ENCODE results near the gene ECEL1. TPM values are rescaled to one million over a fixed set of nuclear protein-coding genes. Genes with fewer than 3 reads are reported as not detected.
"Not testable (repeated sequence)": the region's sequence is repeated elsewhere in the genome, so short reads cannot be mapped to it uniquely, and the experiment has no call there.

Gene ECEL1
- total RNA-seq, 1 donor from 2014 or later: not detected

- Histone ChIP-seq H3K36me3 (ENCODE audit: control insufficient read depth, insufficient read depth, low read length) (no peaks in the 10 kb centered on the region), H3K27me3 (ENCODE audit: control insufficient read depth, insufficient read depth, low read length) (no peaks in the 10 kb centered on the region), H3K4me3 (ENCODE audit: low read depth, low read length) (no peak overlapping the region)
- DNase-seq (ENCODE audit: low read depth) (peak; percentile 58), FAIRE-seq (no peak)
- peak; percentile 90 for TF ChIP-seq CTCF (IDR thresholded peaks at IDR 0.05; ENCODE audit: insufficient read depth, low read length, severe bottlenecking)
Observed at GRCh38 chr2:232444409-232445148, 43.1 kb downstream of the ECEL1 start.

GRCh38 chr2:232443669-232444408 lies 43.8 kb downstream of the ECEL1 start:
- not testable (repeated sequence) for H3K36me3 ChIP-seq (ENCODE audit: control insufficient read depth, insufficient read depth, low read length); FAIRE-seq; DNase-seq (ENCODE audit: low read depth); H3K27me3 ChIP-seq (ENCODE audit: control insufficient read depth, insufficient read depth, low read length); H3K4me3 ChIP-seq (ENCODE audit: low read depth, low read length)

- DNase-seq (ENCODE audit: low read depth); FAIRE-seq; H3K27me3 ChIP-seq (ENCODE audit: control insufficient read depth, insufficient read depth, low read length); H3K36me3 ChIP-seq (ENCODE audit: control insufficient read depth, insufficient read depth, low read length); H3K4me3 ChIP-seq (ENCODE audit: low read depth, low read length): not testable (repeated sequence)
Observed at GRCh38 chr2:232443047-232443446, 44.6 kb downstream of the ECEL1 start.

- not testable (repeated sequence) for DNase-seq (ENCODE audit: low read depth); H3K27me3 ChIP-seq (ENCODE audit: control insufficient read depth, insufficient read depth, low read length); H3K4me3 ChIP-seq (ENCODE audit: low read depth, low read length); FAIRE-seq; H3K36me3 ChIP-seq (ENCODE audit: control insufficient read depth, insufficient read depth, low read length)
Observed at GRCh38 chr2:232442431-232442830, 45.2 kb downstream of the ECEL1 start.

GRCh38 chr2:232441922-232442321 lies 45.7 kb downstream of the ECEL1 start:
- not testable (repeated sequence) for H3K27me3 ChIP-seq (ENCODE audit: control insufficient read depth, insufficient read depth, low read length); DNase-seq (ENCODE audit: low read depth); H3K4me3 ChIP-seq (ENCODE audit: low read depth, low read length); H3K36me3 ChIP-seq (ENCODE audit: control insufficient read depth, insufficient read depth, low read length)
- FAIRE-seq: peak; percentile 66

- no peak for DNase-seq (ENCODE audit: low read depth)
- Histone ChIP-seq H3K4me3 (ENCODE audit: low read depth, low read length) (no peak overlapping the region), H3K36me3 (ENCODE audit: control insufficient read depth, insufficient read depth, low read length) (no peaks in the 10 kb centered on the region), H3K27me3 (ENCODE audit: control insufficient read depth, insufficient read depth, low read length) (no peaks in the 10 kb centered on the region)
- peak; percentile 18 for FAIRE-seq
- TF ChIP-seq CTCF (IDR thresholded peaks at IDR 0.05; ENCODE audit: insufficient read depth, low read length, severe bottlenecking): no peak
Observed at GRCh38 chr2:232441147-232441651, 46.4 kb downstream of the ECEL1 start.

GRCh38 chr2:232440220-232441018 lies 47.2 kb downstream of the ECEL1 start:
- not testable (repeated sequence) for H3K36me3 ChIP-seq (ENCODE audit: control insufficient read depth, insufficient read depth, low read length); H3K4me3 ChIP-seq (ENCODE audit: low read depth, low read length); H3K27me3 ChIP-seq (ENCODE audit: control insufficient read depth, insufficient read depth, low read length); FAIRE-seq
- peak; percentile 94 for TF ChIP-seq CTCF (IDR thresholded peaks at IDR 0.05; ENCODE audit: insufficient read depth, low read length, severe bottlenecking)
- peak; percentile 48 for DNase-seq (ENCODE audit: low read depth)

Measured in bronchial epithelial cell (primary cell).